Activated CD4-positive, alpha-beta T cell treated with anti-CD3 and anti-CD28 coated beads for 36 hours (primary cell): ENCODE data around the gene GLIPR1. TPM values are rescaled to one million over a fixed set of nuclear protein-coding genes. Genes with fewer than 3 reads are reported as not detected.
"Not testable (repeated sequence)": the region's sequence is repeated elsewhere in the genome, so short reads cannot be mapped to it uniquely, and the experiment has no call there.

Experiments used
- ATAC-seq: fragments of 200-7000 bp; cut with Tn5 transposase; one replicate; pipeline ENCODE4 v1.10.0; 2021; ENCODE audit warnings: mild to moderate bottlenecking, moderate library complexity
- CTCF ChIA-PET: fragments of 350-600 bp; sonication (Branson Sonifier 250); formaldehyde crosslinking; loops from one replicate; lab custom pipeline; 2021; ENCODE audit warnings: antibody characterized with exemption; lab: Charles Lee
- POLR2A ChIA-PET: fragments of 350-600 bp; sonication (Branson Sonifier 250); formaldehyde crosslinking; loops from one replicate; lab custom pipeline; 2021; ENCODE audit warnings: antibody characterized with exemption, inconsistent platforms; lab: Charles Lee
- DNase-seq: peaks from one replicate; pipeline ENCODE4 v3.0.0-alpha.2; 2020
- H3K27ac Mint-ChIP-seq: one replicate; pipeline ENCODE4 v1.8.0; 2021; ENCODE audit warnings: mixed read lengths
- H3K27me3 Mint-ChIP-seq: one replicate; pipeline ENCODE4 v1.8.0; 2021; ENCODE audit warnings: mixed read lengths
- H3K36me3 Mint-ChIP-seq: one replicate; pipeline ENCODE4 v1.8.0; 2021; ENCODE audit warnings: low read depth, mixed read lengths
- H3K4me1 Mint-ChIP-seq: one replicate; pipeline ENCODE4 v1.8.0; 2021; ENCODE audit warnings: mixed read lengths
- H3K4me3 Mint-ChIP-seq: one replicate; pipeline ENCODE4 v1.8.0; 2021; ENCODE audit warnings: mild to moderate bottlenecking, moderate library complexity, mixed read lengths
- H3K9me3 Mint-ChIP-seq: one replicate; pipeline ENCODE4 v1.8.0; 2021; ENCODE audit warnings: low read depth, mixed read lengths
- intact Hi-C, 2 experiments: fragments of 100-400 bp; cut with DNase I in 1 of 2; cut with micrococcal nuclease in 1 of 2; formaldehyde crosslinking; loops; one replicate each; pipeline versions ENCODE4 v1.14.2 to v1.15.1; 2022 to 2024; cut with DNase I, micrococcal nuclease
- total RNA-seq, 2 experiments: library from RNA; stranded (reverse); gene quantifications; one replicate each; pipeline ENCODE4 v1.2.3, GENCODE V29; 2021

The GLIPR1 gene
- total RNA-seq, 2 experiments from 2014 or later: 8.7 to 9.3 TPM

GRCh38 chr12:75476071-75476470, 4.5 kb upstream of the GLIPR1 start:
- intact Hi-C loops: loop anchor here (1.0 to 5.0 kb wide), 3 partner anchors 166 to 544 kb away; no protein-coding TSS in a partner anchor
- Mint-ChIP-seq H3K9me3 (no peaks in the 10 kb centered on the region), H3K27me3 (peaks cover 7% of the 10 kb centered on the region), H3K4me3 (no peak overlapping the region), H3K36me3 (no peaks in the 10 kb centered on the region), H3K27ac (no peak overlapping the region), H3K4me1 (peaks cover 49% of the 10 kb centered on the region)
- POLR2A ChIA-PET: interaction anchor here (0.6 kb wide), 1 partner anchor 166 kb away, joined by 4 read pairs; no protein-coding TSS in a partner anchor
- peak; percentile 70 for DNase-seq
- peak; percentile 5 for ATAC-seq
- CTCF ChIA-PET: interaction anchor here (1.2 to 1.8 kb wide), 2 partner anchors 9 to 85 kb away, joined by 4 to 12 read pairs; partner anchors contain the start of gene GLIPR1L2

- Mint-ChIP-seq H3K9me3 (no peaks in the 10 kb centered on the region), H3K27me3 (peaks cover 7% of the 10 kb centered on the region), H3K4me3 (no peak overlapping the region), H3K36me3 (no peaks in the 10 kb centered on the region), H3K27ac (no peak overlapping the region), H3K4me1 (peaks cover 60% of the 10 kb centered on the region)
- peak; percentile 16 for ATAC-seq
- intact Hi-C loops: loop anchor here in 1 of 2 experiments (2.0 to 5.0 kb wide), 2 partner anchors 165 to 458 kb away; no protein-coding TSS in a partner anchor
- peak; percentile 13 for DNase-seq
- ChIA-PET CTCF (interaction anchor here (1.8 kb wide), 1 partner anchor 8 kb away, joined by 12 read pairs; no protein-coding TSS in a partner anchor), POLR2A (interaction anchor here (0.6 to 1.2 kb wide), 2 partner anchors 555 to 1073 kb away, joined by 3 read pairs; no protein-coding TSS in a partner anchor)
Observed at GRCh38 chr12:75477137-75477536, 3.4 kb upstream of the GLIPR1 start.

DNA sequence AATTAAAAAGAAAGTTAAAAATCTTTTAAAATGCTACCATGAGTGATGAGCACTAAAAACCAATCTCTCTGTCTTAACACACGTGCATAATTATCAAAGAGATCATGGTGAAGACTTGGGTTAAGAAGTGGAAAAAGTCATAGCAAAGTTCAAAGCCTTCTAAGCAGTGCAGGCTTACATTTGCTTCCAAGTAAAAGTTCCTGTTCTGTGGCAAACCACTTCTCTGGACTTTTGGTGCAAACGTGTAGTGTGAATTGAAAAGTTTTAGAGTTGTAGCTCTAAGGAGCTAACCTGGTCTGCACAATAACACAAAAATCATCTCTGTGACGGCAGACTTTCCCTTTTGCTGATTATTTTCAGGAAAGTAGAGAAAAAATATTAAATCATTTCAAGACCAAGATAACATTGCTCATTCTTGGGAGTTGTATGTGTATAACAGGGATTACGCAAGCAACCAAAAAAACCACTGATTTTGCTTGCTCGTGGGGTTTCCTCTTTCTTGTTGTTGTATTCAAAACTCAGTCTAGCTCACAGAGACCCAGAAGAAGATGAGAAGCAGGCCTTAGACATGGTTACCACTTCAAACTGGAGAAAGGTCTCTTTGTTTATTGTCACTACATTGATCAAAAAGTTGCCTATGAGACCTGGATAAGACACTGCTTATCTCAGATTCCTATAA, 2.3 kb upstream of the GLIPR1 start:
- intact Hi-C loops: loop anchor here (1.0 to 5.0 kb wide), 3 partner anchors 164 to 501 kb away; no protein-coding TSS in a partner anchor
- ATAC-seq: peak; percentile 43
- ChIA-PET POLR2A (interaction anchor here (0.8 to 1.2 kb wide), 2 partner anchors 45 to 554 kb away, joined by 3 read pairs; no protein-coding TSS in a partner anchor), CTCF (interaction anchor here (1.2 to 1.5 kb wide), 3 partner anchors 11 to 869 kb away, joined by 3 read pairs; partner anchors contain the start of gene GLIPR1L2)
- peak; percentile 57 for DNase-seq
- Mint-ChIP-seq H3K9me3 (no peaks in the 10 kb centered on the region), H3K4me3 (no peak overlapping the region), H3K27ac (peak overlapping the region; percentile 17), H3K36me3 (peaks cover under 1% of the 10 kb centered on the region), H3K4me1 (peaks cover 70% of the 10 kb centered on the region), H3K27me3 (peaks cover 7% of the 10 kb centered on the region)

DNA sequence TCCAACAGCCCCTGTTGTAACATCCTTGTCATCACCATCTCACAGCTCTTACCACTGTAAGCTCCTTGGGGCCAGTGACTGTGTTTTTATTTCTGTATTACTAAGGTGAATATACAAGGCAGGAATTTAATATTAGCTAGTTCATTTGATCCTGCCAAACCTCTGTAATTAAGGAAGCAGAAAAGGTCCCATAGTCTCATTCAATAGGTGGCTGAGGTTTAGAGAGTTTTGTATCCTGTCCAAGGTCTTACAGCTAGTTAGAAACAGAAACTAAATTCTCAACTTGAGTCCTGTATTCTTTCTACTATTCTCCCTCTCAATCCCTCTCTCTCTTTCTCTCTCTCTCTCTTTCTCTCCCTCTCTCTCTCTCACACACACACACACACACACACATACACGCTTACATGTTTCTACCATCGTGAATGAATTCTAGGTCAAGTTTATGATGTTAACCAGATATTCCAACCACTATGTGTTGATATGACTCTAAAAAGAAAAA, 543 bp upstream of the GLIPR1 start:
- intact Hi-C loops: loop anchor here (1.0 to 10.0 kb wide), 15 partner anchors 9 to 1079 kb away; partner anchors contain the start of genes BBS10 (in 2 of the 2), GLIPR1L1 (in 2 of the 2), GLIPR1L2 (in 2 of the 2) and KRR1 (in 2 of the 2)
- Mint-ChIP-seq H3K4me3 (peak overlapping the region; percentile 93), H3K9me3 (no peaks in the 10 kb centered on the region), H3K36me3 (peaks cover 6% of the 10 kb centered on the region), H3K27me3 (no peaks in the 10 kb centered on the region), H3K4me1 (peaks cover 88% of the 10 kb centered on the region), H3K27ac (peak overlapping the region; percentile 89)
- DNase-seq (peak; percentile 45), ATAC-seq (peak; percentile 30)
- ChIA-PET POLR2A (interaction anchor here (1.0 to 2.0 kb wide), 5 partner anchors 10 to 604 kb away, joined by 3 to 10 read pairs (median 8); partner anchors contain the start of genes KRR1 and NAP1L1), CTCF (interaction anchor here (0.8 to 2.2 kb wide), 7 partner anchors 9 to 152 kb away, joined by 3 to 9 read pairs (median 4); partner anchors contain the start of genes GLIPR1L1 and GLIPR1L2)

DNA sequence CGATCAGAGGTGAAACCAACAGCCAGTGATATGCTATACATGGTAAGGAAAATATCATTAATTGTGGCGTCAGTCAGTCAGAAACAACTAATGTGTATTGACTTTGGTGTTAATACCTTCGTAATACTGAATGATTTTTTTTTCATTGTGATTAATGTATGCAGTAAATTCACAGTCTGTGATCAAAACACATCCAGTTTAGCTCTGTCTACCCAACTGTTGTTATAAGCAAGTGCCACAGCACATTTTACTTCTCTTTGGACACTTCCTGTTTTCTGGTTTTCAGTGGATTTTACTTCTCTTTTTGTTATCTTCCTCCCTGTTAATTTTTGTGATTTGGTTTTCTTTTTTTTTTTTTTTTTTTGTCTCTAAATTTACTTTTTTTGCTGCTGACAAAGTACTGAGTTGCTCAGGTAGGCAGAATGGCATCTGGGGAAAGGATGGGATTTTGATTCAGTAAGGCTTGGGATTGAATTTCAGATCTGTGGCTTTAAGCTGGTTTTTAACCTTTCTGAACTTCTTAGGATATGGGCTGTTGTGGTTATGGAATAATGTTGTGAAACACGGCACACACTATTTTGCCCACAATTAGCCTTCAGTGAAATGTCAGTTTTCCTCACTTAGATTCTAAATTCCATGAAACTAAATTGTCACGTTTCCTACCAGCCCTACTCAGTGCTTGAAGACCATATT, 604 bp downstream of the GLIPR1 start:
- DNase-seq: no peak
- peak overlapping the region; percentile 93 for H3K4me3 Mint-ChIP-seq

GRCh38 chr12:75481774-75482173, 1.2 kb downstream of the GLIPR1 start:
- ATAC-seq (no peak), DNase-seq (no peak)
- peaks cover 6% of the 10 kb centered on the region for H3K36me3 Mint-ChIP-seq
- POLR2A ChIA-PET: no interaction called here
- H3K4me3 Mint-ChIP-seq: peak overlapping the region; percentile 93
- H3K9me3 Mint-ChIP-seq: no peaks in the 10 kb centered on the region
- peak overlapping the region; percentile 89 for H3K27ac Mint-ChIP-seq
- CTCF ChIA-PET: interaction anchor here (5.5 to 6.9 kb wide), 2 partner anchors 18 to 26 kb away, joined by 35 to 147 read pairs; no protein-coding TSS in a partner anchor
- H3K27me3 Mint-ChIP-seq: no peaks in the 10 kb centered on the region
- peaks cover 88% of the 10 kb centered on the region for H3K4me1 Mint-ChIP-seq
- intact Hi-C loops: loop anchor here (2.0 to 10.0 kb wide), 6 partner anchors 147 to 973 kb away; partner anchors contain the start of genes BBS10 (in 2 of the 2), GLIPR1L1 (in 2 of the 2) and PHLDA1 (in 1 of the 2)

More for the DNA sequence above, 604 bp downstream of the GLIPR1 start:
- Mint-ChIP-seq H3K27me3 (no peaks in the 10 kb centered on the region), H3K36me3 (peaks cover 6% of the 10 kb centered on the region), H3K27ac (peak overlapping the region; percentile 89), H3K4me1 (peaks cover 90% of the 10 kb centered on the region), H3K9me3 (no peaks in the 10 kb centered on the region)
- POLR2A ChIA-PET: interaction anchor here (0.7 to 2.0 kb wide), 7 partner anchors 8 to 603 kb away, joined by 3 to 10 read pairs (median 5); partner anchors contain the start of genes KRR1 and NAP1L1
- CTCF ChIA-PET: interaction anchor here (0.6 to 6.9 kb wide), 8 partner anchors 8 to 147 kb away, joined by 3 to 147 read pairs (median 4); partner anchors contain the start of gene GLIPR1L1
- intact Hi-C loops: loop anchor here (2.0 to 10.0 kb wide), 6 partner anchors 146 to 974 kb away; partner anchors contain the start of genes BBS10 (in 2 of the 2), GLIPR1L1 (in 2 of the 2) and PHLDA1 (in 1 of the 2)
- ATAC-seq: peak; percentile 6

DNA sequence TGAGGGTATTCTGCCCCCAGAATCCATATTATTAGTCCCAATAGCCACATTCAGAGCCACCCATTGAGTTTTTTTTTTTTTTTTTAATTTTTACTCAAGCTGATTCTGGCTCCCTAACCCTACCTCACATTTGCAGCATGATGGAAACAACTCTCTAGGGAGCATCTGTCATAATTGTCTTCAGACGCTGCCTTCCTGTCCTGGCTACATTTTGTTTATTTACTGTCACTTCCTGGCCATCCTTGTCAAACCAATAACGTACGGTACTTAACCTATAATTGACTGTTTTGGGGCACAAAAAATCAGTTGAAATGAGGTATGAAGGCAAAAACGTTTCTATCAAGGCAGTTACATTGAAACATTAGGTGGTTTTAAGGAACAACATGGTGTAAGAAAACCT, 2.1 kb downstream of the GLIPR1 start:
- Mint-ChIP-seq H3K27me3 (no peaks in the 10 kb centered on the region), H3K9me3 (no peaks in the 10 kb centered on the region), H3K36me3 (peaks cover 6% of the 10 kb centered on the region), H3K4me3 (peak overlapping the region; percentile 93), H3K4me1 (peaks cover 83% of the 10 kb centered on the region), H3K27ac (peak overlapping the region; percentile 89)
- ATAC-seq: no peak
- no peak for DNase-seq
- ChIA-PET CTCF (interaction anchor here (0.5 to 6.9 kb wide), 9 partner anchors 13 to 865 kb away, joined by 3 to 147 read pairs (median 4); partner anchors contain the start of genes BBS10, KRR1 and PHLDA1), POLR2A (no interaction called here)
- intact Hi-C loops: loop anchor here (5.0 to 10.0 kb wide), 3 partner anchors 672 to 972 kb away; partner anchors contain the start of gene BBS10 (in 2 of the 2)

DNA sequence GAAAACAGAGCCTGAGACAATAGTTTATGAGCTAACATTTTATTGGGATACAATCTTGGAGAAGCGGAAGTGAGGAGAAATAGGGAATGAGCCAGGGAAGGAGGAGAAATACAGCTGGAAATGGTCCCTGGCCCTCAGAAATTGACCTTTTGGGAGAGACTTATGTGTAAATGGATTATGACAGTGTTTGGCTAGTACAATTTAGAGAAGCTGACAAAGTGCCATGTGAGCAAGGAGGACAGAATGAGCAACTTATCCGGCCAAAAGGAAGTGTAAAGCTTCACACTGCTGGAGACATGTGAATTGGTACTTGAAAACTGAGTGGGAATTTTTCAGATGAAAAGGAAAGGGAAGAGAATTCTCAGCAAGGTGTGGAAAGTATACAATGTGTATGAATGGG, 2.9 kb downstream of the GLIPR1 start:
- ChIA-PET CTCF (interaction anchor here (0.5 to 6.9 kb wide), 18 partner anchors 9 to 865 kb away, joined by 3 to 147 read pairs (median 6); partner anchors contain the start of genes BBS10, GLIPR1L1, GLIPR1L2 and KRR1), POLR2A (interaction anchor here (0.6 to 1.2 kb wide), 3 partner anchors 24 to 1105 kb away, joined by 3 to 5 read pairs (median 3); no protein-coding TSS in a partner anchor)
- H3K27ac Mint-ChIP-seq: peak overlapping the region; percentile 89
- H3K4me3 Mint-ChIP-seq: peak overlapping the region; percentile 93
- peaks cover 8% of the 10 kb centered on the region for H3K36me3 Mint-ChIP-seq
- no peaks in the 10 kb centered on the region for H3K9me3 Mint-ChIP-seq
- DNase-seq: no peak
- no peaks in the 10 kb centered on the region for H3K27me3 Mint-ChIP-seq
- H3K4me1 Mint-ChIP-seq: peaks cover 77% of the 10 kb centered on the region
- no peak for ATAC-seq
- intact Hi-C loops: loop anchor here (5.0 to 10.0 kb wide), 3 partner anchors 671 to 971 kb away; partner anchors contain the start of gene BBS10 (in 2 of the 2)

DNA sequence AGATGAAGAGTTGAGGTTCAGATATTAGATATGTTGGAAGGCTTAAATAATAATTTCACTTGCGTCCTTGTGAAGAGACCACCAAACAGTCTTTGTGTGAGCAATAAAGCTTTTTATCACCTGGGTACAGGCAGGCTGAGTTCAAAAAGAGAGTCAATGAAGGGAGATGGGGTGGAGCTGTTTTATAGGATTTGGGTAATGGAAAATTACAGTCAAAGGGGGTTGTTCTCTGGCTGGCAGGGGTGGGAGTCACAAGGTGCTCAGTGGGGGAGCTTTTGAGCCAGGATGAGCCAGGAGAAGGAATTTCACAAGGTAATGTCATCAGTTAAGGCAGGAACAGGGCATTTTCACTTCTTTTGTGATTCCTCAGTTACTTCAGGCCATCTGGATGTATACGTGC, 3.9 kb downstream of the GLIPR1 start:
- Mint-ChIP-seq H3K4me3 (peak overlapping the region; percentile 0), H3K27ac (peak overlapping the region; percentile 0), H3K36me3 (peaks cover 13% of the 10 kb centered on the region), H3K4me1 (peaks cover 77% of the 10 kb centered on the region)
- ChIA-PET CTCF (interaction anchor here (0.6 to 6.9 kb wide), 37 partner anchors 8 to 972 kb away, joined by 3 to 147 read pairs (median 4); partner anchors contain the start of genes BBS10, GLIPR1L1, GLIPR1L2 and KRR1), POLR2A (interaction anchor here (0.7 to 1.2 kb wide), 2 partner anchors 23 to 90 kb away, joined by 3 read pairs; no protein-coding TSS in a partner anchor)
- H3K27me3 Mint-ChIP-seq, DNase-seq, ATAC-seq, H3K9me3 Mint-ChIP-seq: not testable (repeated sequence)
- intact Hi-C loops: loop anchor here (5.0 to 10.0 kb wide), 3 partner anchors 670 to 970 kb away; partner anchors contain the start of gene BBS10 (in 2 of the 2)
